Sigmoid colon (tissue), 4 donors: Measurements from ENCODE around the gene BCAS1.

Source experiments
- CTCF ChIP-seq, 4 experiments: fragments of 450-650 bp in 3 of 4; fragments of 200-600 bp in 1 of 4; IDR thresholded peaks; one replicate each; pipeline ENCODE4 v1.5.1; 2016 to 2019; ENCODE audit warnings: antibody characterized with exemption in 4 of 4, mild to moderate bottlenecking in 3 of 4, moderate library complexity in 2 of 4
- EP300 ChIP-seq, 4 donors: sonication (generic); formaldehyde crosslinking; IDR thresholded peaks; one replicate each; pipeline ENCODE4 v1.6.1; 2017; ENCODE audit warnings: antibody characterized with exemption in 4 of 4
- POLR2A ChIP-seq, 2 donors: fragments of 450-650 bp; IDR thresholded peaks; one replicate each; pipeline ENCODE4 v1.6.1; 2016; ENCODE audit warnings: antibody characterized with exemption in 2 of 2, mild to moderate bottlenecking in 2 of 2, moderate library complexity in 2 of 2

GRCh38 chr20:53980031-53980465 lies 90.3 kb downstream of the BCAS1 start:
- TF ChIP-seq POLR2A (IDR thresholded peaks at IDR 0.05) = no peak
- TF ChIP-seq CTCF (IDR thresholded peaks at IDR 0.05) = no peak
- no peak for TF ChIP-seq EP300 (IDR thresholded peaks at IDR 0.05)
